Measurements from ENCODE around the gene METTL17. TPM values are rescaled to one million over a fixed set of nuclear protein-coding genes. Genes with fewer than 3 reads are reported as not detected.
"Not testable (repeated sequence)": the region's sequence is repeated elsewhere in the genome, so short reads cannot be mapped to it uniquely, and the experiment has no call there.

The METTL17 gene
- total and polyA plus RNA-seq, 4 experiments from 2014 or later: 36.9 to 125 (median 80.6) TPM

GRCh38 chr14:20958946-20959345, 30.8 kb upstream of the METTL17 start:
- CTCF ChIA-PET (ENCODE audit: partially characterized antibody): interaction anchor here (2.9 kb wide), 1 partner anchor 13 kb away, joined by 30 read pairs; no protein-coding TSS in a partner anchor
- Mint-ChIP-seq H3K4me1 (peaks cover 8 to 14% (median 12%) of the 10 kb centered on the region in 4 donors), H3K27me3 (peaks cover 9 to 18% of the 10 kb centered on the region in 2 donors)
- H3K36me3 ChIP-seq (ENCODE audit: insufficient read depth, low read length); H3K4me3 Mint-ChIP-seq; DNase-seq; H3K4me3 ChIP-seq (ENCODE audit: low read length in 2 of 2); intact Hi-C loops (cut with micrococcal nuclease); H3K27ac ChIP-seq (ENCODE audit: low read depth, low read length); H3K36me3 Mint-ChIP-seq; POLR2A ChIA-PET (ENCODE audit: partially characterized antibody); H3K27me3 ChIP-seq (ENCODE audit: insufficient read depth, low read length); H3K27ac Mint-ChIP-seq; H3K9me3 Mint-ChIP-seq; H3K4me1 ChIP-seq (ENCODE audit: insufficient read depth, low read length); H3K9me3 ChIP-seq (ENCODE audit: control insufficient read depth in 1 of 2, low read length in 2 of 2): not testable (repeated sequence)

DNA sequence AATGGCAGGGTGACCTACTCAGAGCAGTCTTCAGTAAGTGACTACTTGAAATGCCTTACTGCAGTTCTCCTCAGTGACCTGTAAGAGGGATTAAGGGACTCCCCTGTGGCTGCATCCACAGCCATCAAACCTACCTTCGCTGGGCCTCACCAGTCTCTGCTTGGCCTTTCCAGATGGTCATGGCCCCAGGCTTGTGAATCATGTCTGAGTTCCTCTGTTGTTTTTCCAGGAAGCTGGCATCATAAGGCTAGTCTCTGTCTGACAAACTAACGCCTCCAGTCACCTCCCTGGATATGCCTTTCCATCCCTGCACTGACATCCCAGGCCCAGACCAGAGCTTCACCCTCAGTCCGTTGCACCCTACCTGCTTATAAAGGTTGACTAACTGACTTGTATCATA, 20.4 kb upstream of the METTL17 start:
- Histone ChIP-seq H3K9me3 (ENCODE audit: control insufficient read depth in 1 of 2, low read length in 2 of 2) (no peaks in the 10 kb centered on the region), H3K4me1 (ENCODE audit: insufficient read depth, low read length) (peaks cover 15% of the 10 kb centered on the region), H3K27me3 (ENCODE audit: insufficient read depth, low read length) (no peaks in the 10 kb centered on the region), H3K4me3 (ENCODE audit: low read length in 2 of 2) (no peak overlapping the region), H3K36me3 (ENCODE audit: insufficient read depth, low read length) (no peaks in the 10 kb centered on the region), H3K27ac (ENCODE audit: low read depth, low read length) (no peak overlapping the region)
- H3K27me3 Mint-ChIP-seq: peaks cover 16 to 18% of the 10 kb centered on the region in 2 donors
- no peaks in the 10 kb centered on the region for H3K9me3 Mint-ChIP-seq
- DNase-seq: no peak
- intact Hi-C loops (cut with micrococcal nuclease): no loop called here
- H3K36me3 Mint-ChIP-seq: no peaks in the 10 kb centered on the region
- CTCF ChIA-PET (ENCODE audit: partially characterized antibody): interaction anchor here (1.7 to 5.1 kb wide), 5 partner anchors 13 to 272 kb away, joined by 4 to 78 read pairs (median 31); partner anchors contain the start of gene SLC39A2
- H3K27ac Mint-ChIP-seq: no peak overlapping the region
- POLR2A ChIA-PET (ENCODE audit: partially characterized antibody): no interaction called here
- no peak overlapping the region for H3K4me3 Mint-ChIP-seq
- H3K4me1 Mint-ChIP-seq: peaks cover 3 to 14% (median 10%) of the 10 kb centered on the region in 4 donors

DNA sequence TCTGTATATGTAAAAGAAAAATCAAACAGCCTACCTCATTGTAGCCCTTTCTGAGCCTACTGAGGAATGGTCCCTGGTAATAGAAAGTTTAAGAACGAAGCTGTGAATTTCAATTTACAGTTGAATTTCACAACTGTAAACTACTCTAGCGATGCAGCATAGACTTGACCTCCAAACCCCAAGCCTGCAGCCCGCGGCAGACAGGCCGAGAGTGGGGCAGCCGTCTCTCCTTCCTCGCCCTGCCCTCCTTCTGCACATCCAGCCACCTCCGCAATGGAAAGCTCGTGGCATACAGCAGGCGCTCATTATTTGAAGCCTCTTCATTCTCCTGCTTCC, 19.2 kb upstream of the METTL17 start:
- no peaks in the 10 kb centered on the region for H3K27me3 ChIP-seq (ENCODE audit: insufficient read depth, low read length)
- Mint-ChIP-seq H3K9me3 (no peaks in the 10 kb centered on the region), H3K4me3 (peak overlapping the region; percentile 88 to 95 (median 91)), H3K4me1 (peaks cover 3 to 14% (median 10%) of the 10 kb centered on the region in 4 donors), H3K27me3 (peaks cover 13 to 15% of the 10 kb centered on the region in 2 donors), H3K36me3 (no peaks in the 10 kb centered on the region), H3K27ac (peak overlapping the region in 3 of 7 donors; percentile 68 to 93 (median 86))
- CTCF ChIA-PET (ENCODE audit: partially characterized antibody): interaction anchor here (0.7 to 5.1 kb wide), 46 partner anchors 8 to 645 kb away, joined by 3 to 78 read pairs (median 4); partner anchors contain the start of genes RNASE2, RNASE6 and SLC39A2
- peak overlapping the region; percentile 68 to 79 for H3K4me3 ChIP-seq (ENCODE audit: low read length in 2 of 2)
- H3K9me3 ChIP-seq (ENCODE audit: control insufficient read depth in 1 of 2, low read length in 2 of 2): no peaks in the 10 kb centered on the region
- intact Hi-C loops (cut with micrococcal nuclease): loop anchor here (5.0 kb wide), 1 partner anchor 98 kb away; no protein-coding TSS in a partner anchor
- POLR2A ChIA-PET (ENCODE audit: partially characterized antibody): interaction anchor here (1.0 kb wide), 2 partner anchors 12 to 133 kb away, joined by 3 read pairs; no protein-coding TSS in a partner anchor
- no peak overlapping the region for H3K27ac ChIP-seq (ENCODE audit: low read depth, low read length)
- H3K36me3 ChIP-seq (ENCODE audit: insufficient read depth, low read length): no peaks in the 10 kb centered on the region
- DNase-seq: no peak
- peaks cover 15% of the 10 kb centered on the region for H3K4me1 ChIP-seq (ENCODE audit: insufficient read depth, low read length)

- peaks cover 15% of the 10 kb centered on the region for H3K4me1 ChIP-seq (ENCODE audit: insufficient read depth, low read length)
- no peaks in the 10 kb centered on the region for H3K27me3 ChIP-seq (ENCODE audit: insufficient read depth, low read length)
- peak overlapping the region; percentile 68 to 79 for H3K4me3 ChIP-seq (ENCODE audit: low read length in 2 of 2)
- H3K9me3 ChIP-seq (ENCODE audit: control insufficient read depth in 1 of 2, low read length in 2 of 2): no peaks in the 10 kb centered on the region
- peak overlapping the region; percentile 51 to 93 (median 81) for H3K27ac Mint-ChIP-seq
- peak overlapping the region; percentile 3 for H3K27ac ChIP-seq (ENCODE audit: low read depth, low read length)
- peaks cover 11 to 12% of the 10 kb centered on the region in 2 donors for H3K27me3 Mint-ChIP-seq
- H3K9me3 Mint-ChIP-seq: no peaks in the 10 kb centered on the region
- H3K36me3 Mint-ChIP-seq: no peaks in the 10 kb centered on the region
- intact Hi-C loops (cut with micrococcal nuclease): loop anchor here (1.0 to 5.0 kb wide), 5 partner anchors 10 to 274 kb away; partner anchors contain the start of gene METTL17
- H3K36me3 ChIP-seq (ENCODE audit: insufficient read depth, low read length): no peaks in the 10 kb centered on the region
- peaks cover 3 to 14% (median 10%) of the 10 kb centered on the region in 4 donors for H3K4me1 Mint-ChIP-seq
- peak overlapping the region; percentile 88 to 95 (median 91) for H3K4me3 Mint-ChIP-seq
- CTCF ChIA-PET (ENCODE audit: partially characterized antibody): interaction anchor here (0.7 to 5.1 kb wide), 47 partner anchors 9 to 645 kb away, joined by 3 to 78 read pairs (median 4); partner anchors contain the start of genes RNASE2, RNASE6 and SLC39A2
- peak; percentile 72 to 79 (median 76) for DNase-seq
- POLR2A ChIA-PET (ENCODE audit: partially characterized antibody): interaction anchor here (0.6 to 1.0 kb wide), 4 partner anchors 12 to 133 kb away, joined by 3 to 5 read pairs (median 3); no protein-coding TSS in a partner anchor
Measured at GRCh38 chr14:20970983-20971704, 18.6 kb upstream of the METTL17 start.

DNA sequence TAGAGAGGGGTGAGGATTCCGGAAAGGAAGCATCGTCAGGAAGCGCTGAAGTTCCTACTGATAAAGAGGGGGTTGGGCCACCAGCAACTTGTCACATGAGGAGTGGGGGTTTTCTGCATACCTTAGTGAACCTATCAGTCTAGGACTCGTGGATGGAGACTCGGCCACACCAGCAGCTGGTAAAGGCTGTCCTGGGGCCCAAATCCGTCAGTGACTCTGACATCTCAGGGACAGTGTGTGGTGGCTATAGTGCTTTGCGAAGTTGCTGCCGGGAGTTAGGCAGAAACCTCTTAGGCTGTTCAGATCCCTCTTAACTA, 18.1 kb upstream of the METTL17 start:
- peak overlapping the region in 5 of 7 donors; percentile 54 to 70 (median 67) for H3K27ac Mint-ChIP-seq
- POLR2A ChIA-PET (ENCODE audit: partially characterized antibody): interaction anchor here (0.6 to 1.0 kb wide), 2 partner anchors 116 to 133 kb away, joined by 3 to 5 read pairs; no protein-coding TSS in a partner anchor

GRCh38 chr14:20973501-20973900, 16.3 kb upstream of the METTL17 start:
- peak overlapping the region in 1 of 8 donors; percentile 45 for H3K4me3 Mint-ChIP-seq
- no peak for DNase-seq
- peak overlapping the region in 1 of 7 donors; percentile 38 for H3K27ac Mint-ChIP-seq
- no peaks in the 10 kb centered on the region for H3K27me3 ChIP-seq (ENCODE audit: insufficient read depth, low read length)
- no peaks in the 10 kb centered on the region for H3K36me3 ChIP-seq (ENCODE audit: insufficient read depth, low read length)
- no peaks in the 10 kb centered on the region for H3K36me3 Mint-ChIP-seq
- H3K27ac ChIP-seq (ENCODE audit: low read depth, low read length): no peak overlapping the region
- H3K27me3 Mint-ChIP-seq: peaks cover 2% of the 10 kb centered on the region in 2 donors
- no peaks in the 10 kb centered on the region for H3K9me3 Mint-ChIP-seq
- CTCF ChIA-PET (ENCODE audit: partially characterized antibody): interaction anchor here (0.6 to 5.1 kb wide), 8 partner anchors 9 to 277 kb away, joined by 3 to 78 read pairs (median 3); no protein-coding TSS in a partner anchor
- H3K4me3 ChIP-seq (ENCODE audit: low read length in 2 of 2): no peak overlapping the region
- H3K9me3 ChIP-seq (ENCODE audit: control insufficient read depth in 1 of 2, low read length in 2 of 2): no peaks in the 10 kb centered on the region
- peaks cover 3 to 14% (median 10%) of the 10 kb centered on the region in 4 donors for H3K4me1 Mint-ChIP-seq
- intact Hi-C loops (cut with micrococcal nuclease): loop anchor here (5.0 kb wide), 1 partner anchor 101 kb away; no protein-coding TSS in a partner anchor
- POLR2A ChIA-PET (ENCODE audit: partially characterized antibody): no interaction called here
- H3K4me1 ChIP-seq (ENCODE audit: insufficient read depth, low read length): peaks cover 15% of the 10 kb centered on the region

More for the DNA sequence above, 18.1 kb upstream of the METTL17 start:
- no peaks in the 10 kb centered on the region for H3K27me3 ChIP-seq (ENCODE audit: insufficient read depth, low read length)
- H3K4me1 Mint-ChIP-seq: peaks cover 3 to 14% (median 10%) of the 10 kb centered on the region in 4 donors
- peaks cover 11 to 12% of the 10 kb centered on the region in 2 donors for H3K27me3 Mint-ChIP-seq
- DNase-seq: no peak
- peak overlapping the region in 1 of 2 donors; percentile 79 for H3K4me3 ChIP-seq (ENCODE audit: low read length in 2 of 2)
- H3K36me3 ChIP-seq (ENCODE audit: insufficient read depth, low read length): no peaks in the 10 kb centered on the region
- intact Hi-C loops (cut with micrococcal nuclease): loop anchor here (1.0 to 5.0 kb wide), 5 partner anchors 10 to 274 kb away; partner anchors contain the start of gene METTL17
- H3K27ac ChIP-seq (ENCODE audit: low read depth, low read length): no peak overlapping the region
- no peaks in the 10 kb centered on the region for H3K9me3 ChIP-seq (ENCODE audit: control insufficient read depth in 1 of 2, low read length in 2 of 2)
- H3K36me3 Mint-ChIP-seq: no peaks in the 10 kb centered on the region
- CTCF ChIA-PET (ENCODE audit: partially characterized antibody): interaction anchor here (0.8 to 5.1 kb wide), 25 partner anchors 9 to 646 kb away, joined by 3 to 78 read pairs (median 7); partner anchors contain the start of gene SLC39A2
- peaks cover 15% of the 10 kb centered on the region for H3K4me1 ChIP-seq (ENCODE audit: insufficient read depth, low read length)
- H3K4me3 Mint-ChIP-seq: peak overlapping the region; percentile 88 to 95 (median 91)
- H3K9me3 Mint-ChIP-seq: no peaks in the 10 kb centered on the region

DNA sequence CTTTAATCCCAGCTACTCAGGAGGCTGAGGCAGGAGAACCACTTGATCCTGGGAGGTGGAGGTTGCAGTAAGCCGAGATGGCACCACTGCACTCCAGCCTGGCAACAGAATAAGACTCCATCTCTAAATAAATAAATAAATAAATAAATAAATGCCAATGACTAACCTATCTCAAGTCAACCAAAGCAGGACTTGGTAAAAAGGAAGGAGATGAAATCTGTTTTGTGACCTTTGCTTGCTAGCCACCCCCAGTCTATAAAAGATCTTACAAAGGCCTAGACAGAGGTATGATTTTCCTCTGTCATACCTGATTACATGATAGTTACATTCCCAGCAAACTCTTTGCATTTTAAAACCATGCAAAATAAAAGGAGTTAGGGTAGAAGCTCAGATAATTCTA, 13.5 kb upstream of the METTL17 start:
- H3K27me3 Mint-ChIP-seq: peaks cover 4 to 10% of the 10 kb centered on the region in 2 donors
- intact Hi-C loops (cut with micrococcal nuclease): no loop called here

More for the DNA sequence above, 13.5 kb upstream of the METTL17 start:
- H3K4me1 ChIP-seq (ENCODE audit: insufficient read depth, low read length): peaks cover 5% of the 10 kb centered on the region
- ChIA-PET POLR2A (ENCODE audit: partially characterized antibody) (interaction anchor here (1.4 kb wide), 1 partner anchor 13 kb away, joined by 3 read pairs; no protein-coding TSS in a partner anchor), CTCF (ENCODE audit: partially characterized antibody) (interaction anchor here (1.0 kb wide), 1 partner anchor 14 kb away, joined by 3 read pairs; no protein-coding TSS in a partner anchor)
- DNase-seq: no peak
- no peaks in the 10 kb centered on the region for H3K9me3 Mint-ChIP-seq
- H3K27ac ChIP-seq (ENCODE audit: low read depth, low read length): no peak overlapping the region
- no peak overlapping the region for H3K27ac Mint-ChIP-seq
- H3K36me3 Mint-ChIP-seq: no peaks in the 10 kb centered on the region
- no peak overlapping the region for H3K4me3 Mint-ChIP-seq
- H3K36me3 ChIP-seq (ENCODE audit: insufficient read depth, low read length): no peaks in the 10 kb centered on the region
- no peaks in the 10 kb centered on the region for H3K27me3 ChIP-seq (ENCODE audit: insufficient read depth, low read length)
- H3K4me3 ChIP-seq (ENCODE audit: low read length in 2 of 2): no peak overlapping the region
- no peaks in the 10 kb centered on the region for H3K9me3 ChIP-seq (ENCODE audit: control insufficient read depth in 1 of 2, low read length in 2 of 2)
- H3K4me1 Mint-ChIP-seq: peaks cover 2 to 5% (median 3%) of the 10 kb centered on the region in 4 donors
